ENCODE results near the gene PRR20B. TPM values are rescaled to one million over a fixed set of nuclear protein-coding genes. Genes with fewer than 3 reads are reported as not detected.

Gene PRR20B
- total RNA-seq, 1 donor from 2014 or later = not detected

DNA sequence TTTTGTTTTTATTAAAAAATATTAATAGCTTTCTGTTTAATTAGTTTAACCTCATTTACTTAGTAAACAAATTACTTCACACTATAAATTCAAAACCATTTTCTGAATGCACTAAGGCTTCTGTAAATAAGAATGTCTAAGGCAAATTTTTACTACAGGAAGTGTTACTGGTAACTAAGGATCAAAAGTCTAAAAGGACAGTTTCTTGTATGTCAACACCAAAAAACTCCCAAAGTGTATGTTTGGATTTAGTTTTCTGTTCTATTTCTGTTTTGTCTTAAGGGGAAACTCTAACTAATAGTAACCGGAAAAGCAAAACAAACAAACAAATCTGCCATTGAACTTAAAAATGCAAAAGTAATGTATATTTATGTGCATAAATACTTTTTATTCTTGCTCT, 44.4 kb downstream of the PRR20B start:
- intact Hi-C loops (cut with micrococcal nuclease) = no loop called here
- H3K4me1 Mint-ChIP-seq (ENCODE audit: low read depth) = no peaks in the 10 kb centered on the region
- H3K36me3 Mint-ChIP-seq (ENCODE audit: low read depth) = no peaks in the 10 kb centered on the region
- DNase-seq (ENCODE audit: low spot score) = no peak
- no peaks in the 10 kb centered on the region for H3K9me3 Mint-ChIP-seq
- H3K4me3 Mint-ChIP-seq = no peak overlapping the region
- H3K27me3 Mint-ChIP-seq (ENCODE audit: insufficient read depth) = no peaks in the 10 kb centered on the region
- no peak overlapping the region for H3K27ac Mint-ChIP-seq

Other genes starting within 250 kb of the PRR20B start
- gene PRR20A, start 6.6 kb upstream of the PRR20B start, total RNA-seq = not detected in 2 replicates
- not detected in 2 replicates for gene PRR20C, start 6.6 kb downstream of the PRR20B start, total RNA-seq
- not detected in 2 replicates for gene PRR20D, start 13.1 kb downstream of the PRR20B start, total RNA-seq
- gene PRR20E, start 19.7 kb downstream of the PRR20B start, total RNA-seq = not detected in 2 replicates

Measured in activated T-helper 1 cell treated with anti-CD3 and anti-CD28 coated beads, Interleukin-12 subunit alpha, Interleukin-12 subunit beta, Interleukin-2, Interleukin-4 antibody, amounts not matched to agents 30 ng/mL and 10 ng/mL and 1 ng/mL, durations not matched to agents 14 hours and 24 hours and 36 hours (primary cell).